Activated CD8-positive, alpha-beta memory T cell treated with anti-CD3 and anti-CD28 coated beads for 4 hours (primary cell): ENCODE results near the gene FETUB.
"Not testable (repeated sequence)": the region's sequence is repeated elsewhere in the genome, so short reads cannot be mapped to it uniquely, and the experiment has no call there.

ENCODE experiments used
- DNase-seq, 2 donors: peaks; one replicate each; pipeline ENCODE4 v3.0.0-alpha.2; 2020; ENCODE audit warnings: low read depth in 2 of 2

FETUB gene

DNA sequence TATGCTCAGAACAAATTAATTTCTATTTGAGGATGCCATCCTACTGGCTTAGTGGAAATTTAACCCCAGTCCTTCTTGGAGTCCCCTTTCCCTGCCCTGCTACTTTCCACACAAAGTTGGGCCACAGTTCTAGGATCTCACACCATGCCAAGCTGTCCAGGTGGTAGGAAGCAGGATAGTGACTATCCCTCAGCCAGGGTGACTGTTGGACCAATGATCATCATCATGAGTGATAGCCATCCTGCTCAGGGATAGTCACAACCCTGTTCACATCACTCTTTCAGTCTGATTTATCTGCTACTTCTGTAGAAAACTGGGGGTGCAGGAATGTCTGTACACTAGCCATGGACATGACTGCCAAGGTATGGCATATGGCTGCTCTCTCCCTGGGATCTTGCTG, 38.4 kb downstream of the FETUB start:
- no peak for DNase-seq

DNA sequence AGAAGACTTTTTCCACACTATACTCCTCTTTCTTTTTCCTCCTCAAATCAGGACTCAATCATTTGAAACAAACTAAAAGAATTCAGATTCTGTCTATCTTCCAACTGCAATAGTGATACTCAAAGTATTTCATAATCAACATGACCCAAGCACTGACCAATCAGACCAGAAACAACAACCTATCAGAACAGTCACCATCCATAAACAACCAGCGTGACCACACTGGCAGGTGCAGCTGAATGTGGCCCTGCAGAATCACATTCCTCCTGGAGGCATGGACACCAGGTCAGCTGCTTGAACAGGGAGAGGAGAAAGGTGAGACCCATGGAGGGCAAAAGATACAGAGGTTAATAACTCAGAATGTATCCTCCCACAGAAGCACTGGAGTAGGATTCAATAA, 39.0 kb downstream of the FETUB start:
- no peak for DNase-seq

DNA sequence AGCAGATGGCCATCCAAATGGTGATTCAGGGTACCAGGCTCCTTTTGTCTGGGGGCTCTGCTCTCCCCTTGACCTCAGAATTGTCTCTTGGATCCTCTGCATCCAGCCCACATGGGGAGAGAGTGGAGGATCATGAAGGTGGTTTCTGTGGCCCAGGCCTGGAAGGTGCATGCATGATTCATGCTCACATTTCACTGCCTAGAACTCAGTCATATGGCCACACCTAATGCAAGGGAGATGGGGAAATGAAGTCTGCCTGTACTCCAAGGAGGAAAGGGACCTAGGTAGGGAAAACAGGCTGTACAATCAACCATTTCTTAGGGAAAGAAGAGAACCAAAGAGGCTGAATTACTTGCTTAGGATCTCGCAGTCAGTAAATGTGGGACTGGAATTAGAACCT, 40.7 kb downstream of the FETUB start:
- no peak for DNase-seq

DNA sequence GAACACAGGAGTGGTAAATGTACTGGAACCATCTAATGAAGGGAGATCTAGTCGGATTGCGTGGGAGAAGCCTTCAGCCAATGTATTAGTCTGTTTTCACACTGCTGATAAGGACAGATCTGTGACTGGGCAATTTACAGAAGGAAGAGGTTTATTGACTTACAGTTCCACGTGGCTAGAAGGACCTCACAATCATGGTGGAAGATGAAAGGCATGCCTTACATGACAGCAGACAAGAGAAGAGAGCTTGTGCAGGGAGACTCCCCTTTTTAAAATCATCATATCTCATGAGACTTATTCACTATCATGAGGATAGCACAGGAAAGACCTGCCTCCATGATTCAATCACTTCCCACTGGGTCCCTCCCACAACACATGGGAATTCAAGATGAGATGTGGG, 42.6 kb downstream of the FETUB start:
- no peak for DNase-seq

DNA sequence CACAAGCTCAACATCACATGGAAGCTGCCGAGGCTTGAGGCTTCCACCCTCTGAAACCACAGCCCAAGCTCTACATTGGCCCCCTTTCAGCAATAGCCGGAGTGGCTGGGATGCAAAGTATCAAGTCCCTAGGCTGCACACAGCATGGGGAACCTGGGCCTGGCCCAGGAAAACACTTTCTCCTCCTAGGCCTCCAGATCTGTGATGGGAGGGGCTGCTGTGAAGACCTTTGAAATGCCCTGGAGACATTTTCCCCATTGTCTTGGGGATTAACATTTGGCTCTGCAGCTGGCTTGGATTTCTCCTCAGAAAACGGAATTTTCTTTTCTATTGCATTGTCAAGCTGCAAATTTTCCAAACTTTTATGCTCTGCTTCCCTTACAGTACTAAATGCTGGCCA, 43.8 kb downstream of the FETUB start:
- no peak for DNase-seq

DNA sequence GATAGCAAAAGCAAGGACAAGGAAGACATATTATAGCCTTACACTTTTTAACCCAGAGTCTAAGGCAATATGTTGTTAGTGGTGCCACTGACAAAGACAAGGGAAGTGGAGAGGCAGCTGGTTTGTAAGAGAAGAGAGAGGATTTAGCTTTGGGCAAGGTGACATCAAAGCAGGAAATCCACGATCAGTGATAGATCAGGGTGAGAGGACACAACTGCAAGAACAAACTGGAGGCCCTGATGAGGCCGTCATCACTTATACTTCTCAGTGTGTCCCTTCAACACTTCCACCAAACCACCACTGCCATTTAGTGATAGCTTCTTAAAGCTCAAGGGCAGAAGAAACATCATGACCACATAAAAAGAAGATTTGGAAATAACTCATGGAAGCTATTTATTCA, 46.3 kb downstream of the FETUB start:
- not testable (repeated sequence) for DNase-seq

DNA sequence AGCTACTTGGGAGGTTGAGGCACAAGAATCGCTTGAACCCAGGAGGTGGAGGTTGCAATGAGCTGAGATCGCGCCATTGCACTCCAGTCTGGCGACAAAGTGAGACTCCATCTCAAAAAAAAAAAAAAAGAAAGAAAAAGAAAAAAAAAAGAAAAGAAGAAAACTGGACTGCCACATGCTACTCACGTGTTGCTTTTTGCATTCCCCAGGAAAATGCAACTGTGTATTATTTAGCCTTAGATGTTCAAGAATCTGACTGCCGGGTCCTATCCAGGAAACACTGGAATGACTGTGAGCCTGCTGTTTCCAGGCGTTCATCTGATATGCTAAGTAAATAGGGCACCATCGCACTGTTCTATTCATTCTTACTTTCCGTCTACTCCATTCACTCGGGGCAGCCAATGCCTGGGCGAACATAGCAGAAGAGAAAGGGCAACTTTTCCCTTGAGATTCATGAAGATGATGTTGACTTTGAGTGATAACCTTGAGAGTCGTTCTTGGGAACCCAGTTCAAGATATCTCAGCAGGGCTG, 47.0 kb downstream of the FETUB start:
- DNase-seq = no peak

DNA sequence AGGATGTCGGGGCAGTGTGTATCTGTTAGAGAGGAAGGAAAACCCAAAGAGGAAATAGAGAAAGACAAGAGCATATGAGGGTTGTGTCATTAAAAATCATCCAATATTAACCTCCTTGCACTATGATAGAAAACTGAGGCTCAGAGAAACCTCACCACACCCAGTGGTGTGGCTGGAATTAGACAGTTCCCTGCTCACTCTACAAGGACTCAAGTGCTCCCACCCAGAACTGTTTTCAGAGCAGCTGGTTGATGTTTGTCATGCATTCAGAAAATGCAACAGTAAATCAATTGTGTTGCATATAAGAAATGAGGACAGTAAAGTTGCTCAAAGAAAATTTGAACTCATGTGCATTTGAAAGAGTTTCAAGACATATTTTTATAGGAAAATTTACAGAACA, 50.1 kb downstream of the FETUB start:
- DNase-seq = not testable (repeated sequence)

DNA sequence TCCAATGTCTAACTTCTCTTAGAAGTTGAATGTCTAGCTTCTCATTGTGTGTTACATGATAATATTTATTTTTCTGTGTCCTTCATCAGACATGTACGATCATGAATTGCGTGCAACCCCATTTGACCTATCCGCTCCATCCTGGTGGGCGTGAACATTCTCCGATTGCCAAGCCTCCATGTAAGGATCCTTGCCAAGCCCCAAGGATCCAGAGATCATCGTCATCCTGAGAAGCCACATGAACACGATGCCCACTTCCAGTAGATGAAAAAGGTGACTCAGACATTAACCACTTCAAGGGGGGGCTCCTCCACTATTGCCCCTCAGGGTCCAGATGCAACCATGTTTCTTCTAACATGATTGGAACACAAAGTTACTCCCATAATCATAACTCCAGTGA, 51.5 kb downstream of the FETUB start:
- DNase-seq = no peak

DNA sequence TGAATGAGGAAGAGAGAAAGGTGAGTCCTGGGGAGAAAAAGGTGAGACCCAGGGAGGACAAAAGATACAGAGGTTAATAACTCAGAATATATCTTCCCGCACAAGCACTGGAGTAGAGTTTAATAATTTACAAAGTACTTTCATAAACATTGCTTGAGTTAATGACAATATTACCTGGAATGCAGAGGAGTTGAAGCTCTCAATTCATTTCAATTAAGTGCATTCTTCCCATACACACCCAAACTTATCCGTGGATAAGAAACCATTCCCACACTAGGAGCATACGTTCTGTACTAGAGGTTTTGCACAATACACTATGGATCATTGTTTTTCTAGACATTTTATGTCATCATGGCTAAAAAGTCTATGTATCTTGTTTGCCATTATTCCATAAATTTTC, 53.6 kb downstream of the FETUB start:
- no peak for DNase-seq

DNA sequence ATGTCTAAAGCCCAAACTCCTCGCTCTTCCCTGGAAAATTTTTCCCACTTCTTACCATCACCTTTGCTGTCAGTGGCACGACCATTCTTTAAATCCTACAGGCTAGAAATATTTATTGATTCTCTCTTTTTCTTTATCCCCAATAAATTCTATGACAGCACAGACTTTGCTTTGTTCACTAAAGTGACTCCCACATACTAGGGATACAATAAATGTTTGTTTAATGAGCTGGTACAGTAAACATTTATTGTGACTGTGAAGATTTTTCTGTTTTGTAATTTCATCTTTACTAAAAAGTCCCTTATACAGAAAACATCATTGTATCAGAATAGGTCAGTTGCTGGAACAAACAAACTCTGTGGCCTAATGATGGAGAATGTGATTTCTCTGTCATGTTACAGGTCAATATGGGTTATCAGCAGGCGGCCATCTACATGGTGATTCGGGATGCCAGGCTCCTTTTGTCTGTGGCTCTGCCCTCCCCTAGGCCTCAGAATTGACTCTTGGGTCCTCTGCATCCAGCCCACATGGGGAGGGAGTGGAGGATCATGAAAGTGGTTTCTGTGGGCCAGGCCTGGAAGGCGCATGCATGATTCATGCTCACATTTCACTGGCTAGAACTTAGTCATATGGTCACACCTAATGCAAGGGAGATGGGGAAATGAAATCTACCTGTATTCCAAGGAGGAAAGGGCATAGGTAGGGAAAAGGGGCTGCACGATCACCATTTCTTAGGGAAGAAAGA, 54.3 kb downstream of the FETUB start:
- DNase-seq = no peak

DNA sequence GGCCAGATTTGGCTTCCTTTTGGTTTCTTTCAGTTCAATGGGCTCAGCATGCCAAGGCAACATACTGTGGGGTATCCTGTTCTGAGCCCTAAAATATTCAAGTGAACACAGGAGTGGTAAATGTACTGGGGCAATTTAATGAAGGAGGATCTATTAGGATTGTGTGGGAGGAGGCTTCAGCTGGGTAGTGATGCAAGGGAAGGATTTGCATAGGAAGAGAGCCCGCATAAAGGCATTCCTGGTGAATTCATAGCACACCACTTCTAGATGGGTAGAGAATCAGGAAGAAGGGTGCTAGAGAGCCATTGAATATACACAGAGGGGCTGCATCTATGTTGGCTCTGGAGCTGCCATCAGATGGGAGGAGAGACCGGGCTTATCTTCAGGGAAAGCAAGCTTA, 56.3 kb downstream of the FETUB start:
- no peak for DNase-seq

DNA sequence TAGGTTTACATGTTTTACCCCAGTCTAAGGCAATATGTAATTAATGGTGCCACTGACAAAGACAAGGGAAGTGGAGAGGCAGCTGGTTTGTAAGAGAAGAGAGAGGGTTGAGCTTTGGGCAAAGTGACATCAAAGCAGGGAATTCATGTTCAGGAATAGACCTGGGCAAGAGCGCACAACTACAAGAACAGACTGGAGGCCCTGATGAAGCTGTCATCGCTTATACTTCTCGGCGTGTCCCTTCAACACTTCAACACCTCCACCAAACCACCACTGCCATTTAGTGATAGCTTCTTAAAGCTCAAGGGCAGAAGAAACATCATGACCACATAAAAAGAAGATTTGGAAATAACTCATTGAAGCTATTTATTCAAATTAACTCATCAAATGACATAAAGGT, 57.3 kb downstream of the FETUB start:
- no peak for DNase-seq

DNA sequence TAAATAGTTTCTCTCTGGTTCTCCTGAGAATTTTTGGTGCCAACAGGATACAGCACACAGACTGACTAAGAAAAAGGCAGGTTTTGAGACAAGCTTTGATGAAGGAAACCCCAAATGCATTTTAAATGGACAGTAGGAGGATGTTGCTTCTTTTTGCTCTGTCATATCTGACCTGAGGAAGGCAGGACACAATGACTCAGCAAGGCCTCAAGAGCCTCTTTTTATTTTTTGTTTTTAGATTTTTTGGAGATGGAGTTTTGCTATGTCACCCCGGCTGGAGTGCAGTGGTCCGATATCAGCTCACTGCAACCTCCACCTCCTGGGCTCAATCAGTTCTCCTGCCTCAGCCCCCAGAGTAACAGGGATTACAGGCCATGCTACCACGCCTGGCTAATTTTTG, 60.1 kb downstream of the FETUB start:
- no peak for DNase-seq

DNA sequence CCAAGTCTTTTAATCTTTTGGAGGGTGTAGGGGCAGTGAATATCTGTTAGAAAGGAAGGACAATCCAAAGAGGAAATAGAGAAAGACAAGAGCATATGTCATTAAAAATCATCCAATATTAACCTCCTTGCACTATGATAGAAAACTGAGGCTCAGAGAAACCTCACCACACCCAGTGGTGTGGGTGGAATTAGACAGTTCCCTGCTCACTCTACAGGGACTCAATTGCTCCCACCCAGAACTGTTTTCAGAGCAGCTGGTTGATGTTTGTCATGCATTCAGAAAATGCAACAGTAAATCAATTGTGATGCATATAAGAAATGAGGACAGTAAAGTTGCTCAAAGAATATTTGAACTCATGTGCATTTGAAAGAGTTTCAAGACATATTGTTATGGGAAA, 62.3 kb downstream of the FETUB start:
- not testable (repeated sequence) for DNase-seq
